GM18519 (cell line): ENCODE results near the gene NAA15.
"Not testable (repeated sequence)": the region's sequence is repeated elsewhere in the genome, so short reads cannot be mapped to it uniquely, and the experiment has no call there.

Experiments used
- ATAC-seq: cut with Tn5 transposase; IDR thresholded peaks from one replicate; pipeline ENCODE4 v1.9.1; 2021; ENCODE audit warnings: mild to moderate bottlenecking, moderate library complexity; ENCODE audit not compliant: unreplicated experiment, low FRiP score

The NAA15 gene

GRCh38 chr4:139333046-139333445, 31.7 kb downstream of the NAA15 start:
- no peak for ATAC-seq

- ATAC-seq: no peak
Observed at GRCh38 chr4:139337612-139338011, 36.3 kb downstream of the NAA15 start.

GRCh38 chr4:139361301-139361700, 60.0 kb downstream of the NAA15 start:
- ATAC-seq: no peak

- no peak for ATAC-seq
Observed at GRCh38 chr4:139367421-139368090, 66.3 kb downstream of the NAA15 start.

GRCh38 chr4:139368998-139369397, 67.7 kb downstream of the NAA15 start:
- ATAC-seq: no peak

GRCh38 chr4:139374251-139374650, 72.9 kb downstream of the NAA15 start:
- no peak for ATAC-seq

- no peak for ATAC-seq
Observed at GRCh38 chr4:139386421-139386820, 85.1 kb downstream of the NAA15 start.

- ATAC-seq: no peak
Observed at GRCh38 chr4:139389102-139389501, 87.8 kb downstream of the NAA15 start.

- no peak for ATAC-seq
Observed at GRCh38 chr4:139389991-139390390, 88.7 kb downstream of the NAA15 start.

- ATAC-seq: no peak
Observed at GRCh38 chr4:139391731-139392130, 90.4 kb downstream of the NAA15 start.

GRCh38 chr4:139392797-139393196, 91.5 kb downstream of the NAA15 start:
- no peak for ATAC-seq

GRCh38 chr4:139401368-139401767, 100.1 kb downstream of the NAA15 start:
- ATAC-seq: no peak

- ATAC-seq: no peak
Observed at GRCh38 chr4:139402436-139402835, 101.1 kb downstream of the NAA15 start.

- no peak for ATAC-seq
Observed at GRCh38 chr4:139403462-139403861, 102.2 kb downstream of the NAA15 start.

- no peak for ATAC-seq
Observed at GRCh38 chr4:139410312-139410711, 109.0 kb downstream of the NAA15 start.

GRCh38 chr4:139414671-139415210, 113.4 kb downstream of the NAA15 start:
- not testable (repeated sequence) for ATAC-seq

GRCh38 chr4:139416073-139416673, 114.9 kb downstream of the NAA15 start:
- ATAC-seq: no peak

GRCh38 chr4:139419388-139419914, 118.1 kb downstream of the NAA15 start:
- ATAC-seq: no peak

- ATAC-seq: no peak
Observed at GRCh38 chr4:139420652-139421051, 119.3 kb downstream of the NAA15 start.

GRCh38 chr4:139436122-139436521, 134.8 kb downstream of the NAA15 start:
- no peak for ATAC-seq

GRCh38 chr4:139438141-139438540, 136.8 kb downstream of the NAA15 start:
- ATAC-seq: no peak

- no peak for ATAC-seq
Observed at GRCh38 chr4:139441029-139441428, 139.7 kb downstream of the NAA15 start.
